ENCODE measurements around the gene NHSL1.

DNA sequence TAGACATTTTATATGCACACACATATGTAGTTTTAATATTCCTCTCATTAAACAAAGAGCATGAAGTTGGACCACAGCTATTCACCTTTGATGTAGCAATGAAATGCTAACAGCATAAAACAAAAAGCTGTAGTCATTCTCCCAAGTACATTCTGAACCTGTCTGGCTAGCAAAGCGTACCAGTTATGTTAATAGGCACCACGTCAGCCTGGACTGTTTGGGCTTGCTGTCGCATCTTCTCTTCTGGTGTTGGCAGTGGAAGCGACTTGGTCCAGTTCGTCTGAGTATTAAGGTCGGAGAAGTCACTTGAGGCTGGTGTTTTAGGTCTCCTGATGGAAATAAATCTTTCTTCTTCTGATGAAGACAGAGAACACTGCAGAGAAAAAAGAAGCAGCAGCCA is 52.5 kb downstream of the NHSL1 start:
- TF ChIP-seq POLR2A (IDR thresholded peaks at IDR 0.05): no peak
- TF ChIP-seq, protein P1, sequence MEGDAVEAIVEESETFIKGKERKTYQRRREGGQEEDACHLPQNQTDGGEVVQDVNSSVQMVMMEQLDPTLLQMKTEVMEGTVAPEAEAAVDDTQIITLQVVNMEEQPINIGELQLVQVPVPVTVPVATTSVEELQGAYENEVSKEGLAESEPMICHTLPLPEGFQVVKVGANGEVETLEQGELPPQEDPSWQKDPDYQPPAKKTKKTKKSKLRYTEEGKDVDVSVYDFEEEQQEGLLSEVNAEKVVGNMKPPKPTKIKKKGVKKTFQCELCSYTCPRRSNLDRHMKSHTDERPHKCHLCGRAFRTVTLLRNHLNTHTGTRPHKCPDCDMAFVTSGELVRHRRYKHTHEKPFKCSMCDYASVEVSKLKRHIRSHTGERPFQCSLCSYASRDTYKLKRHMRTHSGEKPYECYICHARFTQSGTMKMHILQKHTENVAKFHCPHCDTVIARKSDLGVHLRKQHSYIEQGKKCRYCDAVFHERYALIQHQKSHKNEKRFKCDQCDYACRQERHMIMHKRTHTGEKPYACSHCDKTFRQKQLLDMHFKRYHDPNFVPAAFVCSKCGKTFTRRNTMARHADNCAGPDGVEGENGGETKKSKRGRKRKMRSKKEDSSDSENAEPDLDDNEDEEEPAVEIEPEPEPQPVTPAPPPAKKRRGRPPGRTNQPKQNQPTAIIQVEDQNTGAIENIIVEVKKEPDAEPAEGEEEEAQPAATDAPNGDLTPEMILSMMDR (IDR thresholded peaks at IDR 0.05): no peak

Data from ovary (tissue), 3 donors.